Thyroid gland (tissue), 4 donors: ENCODE results near the gene STX2. TPM values are rescaled to one million over a fixed set of nuclear protein-coding genes. Genes with fewer than 3 reads are reported as not detected.

Experiments
- DNase-seq, 2 donors: peaks; one replicate each; pipeline ENCODE4 v3.0.0-alpha.2; 2019
- H3K27ac ChIP-seq, 3 donors: fragments of 200-600 bp; sonication (generic); 1 replicate in 2 of 3; 2 replicates in 1 of 3; pipeline ENCODE4 v1.5.1; 2016 to 2019; ENCODE audit warnings: mild to moderate bottlenecking in 1 of 3, moderate library complexity in 1 of 3
- H3K27me3 ChIP-seq: fragments of 200-600 bp; sonication (generic); one replicate; pipeline ENCODE4 v1.5.1; 2019
- H3K36me3 ChIP-seq, 2 donors: fragments of 200-600 bp; sonication (generic); one replicate each; pipeline ENCODE4 v1.5.1; 2016 to 2019
- H3K4me1 ChIP-seq, 2 donors: fragments of 200-600 bp; sonication (generic); one replicate each; pipeline ENCODE4 v1.5.1; 2017 to 2019
- H3K4me3 ChIP-seq, 3 donors: fragments of 200-600 bp; sonication (generic); replicated peaks in 1 of 3; 1 replicate in 2 of 3; 2 replicates in 1 of 3; pipeline ENCODE4 v1.5.1; 2016; ENCODE audit warnings: mild to moderate bottlenecking in 1 of 3
- H3K9me3 ChIP-seq: fragments of 200-600 bp; sonication (generic); one replicate; pipeline ENCODE4 v1.5.1; 2017
- POLR2A ChIP-seq, 2 donors: fragments of 450-650 bp; IDR thresholded peaks; one replicate each; pipeline ENCODE4 v1.6.1; 2017; ENCODE audit warnings: antibody characterized with exemption in 2 of 2, mild to moderate bottlenecking in 2 of 2, moderate library complexity in 1 of 2
- WGBS, 2 donors: methylation state at CpG; one replicate each; pipeline ENCODE4 v1.1.5; 2017; 5-methylcytosine and 5-hydroxymethylcytosine counted together
- intact Hi-C: fragments of 100-400 bp; cut with DNase I; formaldehyde crosslinking; loops from one replicate; pipeline ENCODE4 v1.15.1; 2023
- total RNA-seq, 4 donors: library from RNA; depleted of rRNA; stranded (reverse); fragments of >200 nt; gene quantifications; one replicate each; pipeline ENCODE4 v1.2.3, GENCODE V29; 2016
- TF ChIP-seq, protein P1 (sequence below), 6 experiments: fragments of 200-600 bp in 3 of 6; fragments of 450-650 bp in 3 of 6; sonication (generic) in 3 of 6; IDR thresholded peaks; one replicate each; pipeline ENCODE4 v1.5.1; 2016 to 2019; ENCODE audit warnings: antibody characterized with exemption in 6 of 6, mild to moderate bottlenecking in 2 of 6, inconsistent platforms in 1 of 6, moderate library complexity in 1 of 6

The STX2 gene
- total RNA-seq, 4 donors from 2014 or later, result 18.0 to 43.0 (median 26.1) TPM

DNA sequence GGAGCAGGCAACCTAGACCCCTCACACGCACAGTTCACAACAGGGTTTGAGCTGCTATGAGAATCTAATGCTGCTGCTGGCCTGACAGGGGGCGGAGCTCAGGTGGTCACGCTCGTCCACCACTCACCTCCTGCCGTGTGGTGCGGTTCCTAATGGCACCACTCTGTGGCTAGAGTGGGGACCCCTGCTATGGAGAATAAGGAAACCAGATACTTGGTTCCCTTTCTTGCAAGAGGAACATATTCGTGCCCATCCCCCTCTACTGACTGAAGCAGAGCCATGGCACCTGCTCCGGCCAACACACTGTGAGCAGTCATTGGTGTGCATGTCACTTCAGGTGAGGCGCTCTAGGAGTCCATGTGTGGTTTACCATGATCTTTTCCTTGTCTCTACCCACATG, 92.5 kb downstream of the STX2 start:
- no peaks in the 10 kb centered on the region for H3K36me3 ChIP-seq
- H3K27ac ChIP-seq, result no peak overlapping the region
- DNase-seq, result no peak
- TF ChIP-seq, protein P1, sequence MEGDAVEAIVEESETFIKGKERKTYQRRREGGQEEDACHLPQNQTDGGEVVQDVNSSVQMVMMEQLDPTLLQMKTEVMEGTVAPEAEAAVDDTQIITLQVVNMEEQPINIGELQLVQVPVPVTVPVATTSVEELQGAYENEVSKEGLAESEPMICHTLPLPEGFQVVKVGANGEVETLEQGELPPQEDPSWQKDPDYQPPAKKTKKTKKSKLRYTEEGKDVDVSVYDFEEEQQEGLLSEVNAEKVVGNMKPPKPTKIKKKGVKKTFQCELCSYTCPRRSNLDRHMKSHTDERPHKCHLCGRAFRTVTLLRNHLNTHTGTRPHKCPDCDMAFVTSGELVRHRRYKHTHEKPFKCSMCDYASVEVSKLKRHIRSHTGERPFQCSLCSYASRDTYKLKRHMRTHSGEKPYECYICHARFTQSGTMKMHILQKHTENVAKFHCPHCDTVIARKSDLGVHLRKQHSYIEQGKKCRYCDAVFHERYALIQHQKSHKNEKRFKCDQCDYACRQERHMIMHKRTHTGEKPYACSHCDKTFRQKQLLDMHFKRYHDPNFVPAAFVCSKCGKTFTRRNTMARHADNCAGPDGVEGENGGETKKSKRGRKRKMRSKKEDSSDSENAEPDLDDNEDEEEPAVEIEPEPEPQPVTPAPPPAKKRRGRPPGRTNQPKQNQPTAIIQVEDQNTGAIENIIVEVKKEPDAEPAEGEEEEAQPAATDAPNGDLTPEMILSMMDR (IDR thresholded peaks at IDR 0.05), result no peak
- no peak for TF ChIP-seq POLR2A (IDR thresholded peaks at IDR 0.05)
- WGBS, 2 donors, result 83 to 87% methylated on average over 7 to 8 of the region's 9 CpGs
- intact Hi-C loops, result no loop called here
- no peak overlapping the region for H3K4me3 ChIP-seq
- no peaks in the 10 kb centered on the region for H3K9me3 ChIP-seq
- H3K4me1 ChIP-seq, result peaks cover 0 to 6% of the 10 kb centered on the region in 2 donors
- H3K27me3 ChIP-seq, result no peaks in the 10 kb centered on the region

DNA sequence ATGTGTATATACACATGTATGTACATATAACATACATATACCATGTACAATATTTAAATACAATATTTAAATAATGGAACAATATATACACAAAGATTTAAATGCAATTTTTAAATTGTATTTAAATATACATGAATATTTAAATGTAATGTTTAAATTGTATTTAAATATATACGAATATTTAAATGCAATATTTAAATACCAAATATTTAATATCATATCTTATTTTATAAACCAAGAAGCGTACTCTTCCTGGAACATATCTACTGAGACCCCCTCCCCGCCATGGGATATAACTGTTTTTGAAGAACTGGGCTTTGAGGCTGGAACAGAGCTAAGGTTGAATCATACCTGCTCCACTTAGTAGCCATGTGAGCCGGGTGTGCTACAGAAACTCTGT, 93.1 kb downstream of the STX2 start:
- DNase-seq, result no peak
- Histone ChIP-seq H3K4me3 (no peak overlapping the region), H3K27me3 (no peaks in the 10 kb centered on the region), H3K9me3 (no peaks in the 10 kb centered on the region), H3K27ac (no peak overlapping the region), H3K4me1 (peaks cover 0 to 6% of the 10 kb centered on the region in 2 donors), H3K36me3 (no peaks in the 10 kb centered on the region)
- intact Hi-C loops, result no loop called here
- 92 to 98% methylated on average over 4 of the region's 4 CpGs for WGBS, 2 donors
- TF ChIP-seq, protein P1 (IDR thresholded peaks at IDR 0.05), result no peak
- TF ChIP-seq POLR2A (IDR thresholded peaks at IDR 0.05), result no peak

DNA sequence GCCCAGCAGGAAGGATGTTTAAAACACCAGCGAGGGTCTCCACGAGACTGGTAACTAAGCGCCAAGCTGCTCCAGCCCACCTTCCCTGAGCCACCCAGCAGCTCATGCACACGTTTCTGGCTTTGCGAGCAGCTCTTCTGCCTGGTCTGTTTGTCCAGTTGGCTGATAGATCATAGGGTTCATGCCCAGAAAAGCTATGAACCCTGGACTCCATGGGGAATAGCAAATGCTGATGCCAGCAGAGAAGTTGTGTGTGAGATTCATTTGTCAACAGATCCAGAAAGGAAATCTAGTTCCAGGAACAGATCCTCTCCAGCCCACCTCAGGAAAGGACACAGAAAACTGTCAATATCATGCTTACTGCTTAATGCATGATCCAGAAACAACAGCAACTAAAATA, 94.8 kb downstream of the STX2 start:
- TF ChIP-seq POLR2A (IDR thresholded peaks at IDR 0.05), result no peak
- TF ChIP-seq, protein P1 (IDR thresholded peaks at IDR 0.05), result no peak
- no peak for DNase-seq
- Histone ChIP-seq H3K27me3 (no peaks in the 10 kb centered on the region), H3K4me1 (peaks cover 0 to 6% of the 10 kb centered on the region in 2 donors), H3K27ac (no peak overlapping the region), H3K4me3 (no peak overlapping the region), H3K36me3 (no peaks in the 10 kb centered on the region), H3K9me3 (no peaks in the 10 kb centered on the region)
- intact Hi-C loops, result no loop called here
- 82 to 85% methylated on average over 5 of the region's 5 CpGs for WGBS, 2 donors

DNA sequence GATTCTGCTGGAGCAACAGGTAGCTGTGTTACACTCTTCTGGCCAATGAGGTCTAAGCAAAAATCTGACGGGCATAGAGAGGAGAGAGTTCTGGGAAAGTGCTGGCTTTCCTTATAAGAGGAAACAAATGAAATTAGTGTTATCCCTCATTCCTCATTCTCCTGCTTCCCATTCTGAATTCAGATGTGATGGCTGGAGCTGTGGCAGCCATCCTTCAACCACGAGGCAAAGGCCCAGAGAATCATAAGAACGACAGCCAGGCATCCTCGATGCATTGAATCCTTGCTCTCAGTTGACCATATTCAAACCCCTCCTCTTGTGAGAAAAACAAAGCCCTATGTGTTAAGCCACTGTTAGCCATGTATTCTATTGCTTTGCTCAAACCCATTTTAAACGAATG, 95.4 kb downstream of the STX2 start:
- Histone ChIP-seq H3K27me3 (no peaks in the 10 kb centered on the region), H3K4me1 (peaks cover 0 to 6% of the 10 kb centered on the region in 2 donors), H3K36me3 (no peaks in the 10 kb centered on the region), H3K9me3 (no peaks in the 10 kb centered on the region), H3K4me3 (no peak overlapping the region), H3K27ac (no peak overlapping the region)
- intact Hi-C loops, result no loop called here
- TF ChIP-seq, protein P1 (IDR thresholded peaks at IDR 0.05), result no peak
- no peak for TF ChIP-seq POLR2A (IDR thresholded peaks at IDR 0.05)
- 92 to 94% methylated on average over 5 of the region's 5 CpGs for WGBS, 2 donors
- DNase-seq, result no peak

DNA sequence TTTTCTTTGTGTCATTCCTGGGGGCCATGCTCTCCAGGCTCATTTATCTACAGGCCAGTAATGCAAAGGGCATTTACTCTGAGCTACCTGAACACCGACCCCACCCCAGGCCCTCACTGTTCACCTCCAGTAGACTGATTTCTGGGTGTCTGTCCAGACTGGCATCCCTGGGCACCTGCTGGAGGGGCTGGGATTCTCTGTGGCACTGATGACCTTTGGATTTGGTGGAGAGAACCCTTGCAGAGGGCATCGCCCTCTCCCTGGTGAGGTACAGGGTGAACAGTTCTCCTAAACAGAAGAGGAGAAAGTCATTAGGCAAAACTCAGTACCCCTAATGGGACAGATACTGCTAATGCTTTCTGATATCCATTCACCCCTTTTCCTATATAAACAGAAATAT, 95.9 kb downstream of the STX2 start:
- Histone ChIP-seq H3K36me3 (no peaks in the 10 kb centered on the region), H3K4me3 (no peak overlapping the region), H3K27ac (no peak overlapping the region), H3K9me3 (no peaks in the 10 kb centered on the region), H3K27me3 (no peaks in the 10 kb centered on the region), H3K4me1 (peaks cover 0 to 4% of the 10 kb centered on the region in 2 donors)
- WGBS, 2 donors, result 90 to 94% methylated on average over 2 of the region's 2 CpGs
- TF ChIP-seq POLR2A (IDR thresholded peaks at IDR 0.05), result no peak
- TF ChIP-seq, protein P1 (IDR thresholded peaks at IDR 0.05), result no peak
- intact Hi-C loops, result no loop called here
- DNase-seq, result no peak
